H1 (cell line): ENCODE measurements around the gene RGS3. TPM values are rescaled to one million over a fixed set of nuclear protein-coding genes. Genes with fewer than 3 reads are reported as not detected.

Experiments
- CTCF ChIA-PET: fragments of 300-600 bp; sonication (Branson Sonifier 250); formaldehyde crosslinking; loops from one replicate; lab custom pipeline; 2021; ENCODE audit not compliant: partially characterized antibody; lab: Charles Lee
- POLR2A ChIA-PET: fragments of 300-600 bp; sonication (Branson Sonifier 250); formaldehyde crosslinking; loops from one replicate; lab custom pipeline; 2021; ENCODE audit warnings: inconsistent platforms; ENCODE audit not compliant: partially characterized antibody; lab: Charles Lee
- DNase-seq, 2 experiments: peaks; one replicate each; pipeline versions ENCODE4 v3.0.0 to v3.0.0-alpha.2; 2010 to 2022; ENCODE audit warnings: low spot score in 2 of 2, low read depth in 1 of 2, mixed read lengths in 1 of 2
- FAIRE-seq: peaks from 2 replicates; lab custom pipeline; 2011; peaks lifted over from hg19 to GRCh38; lab: Jason Lieb, UNC
- H2AFZ ChIP-seq: 2 replicates; pipeline ENCODE4 v1.8.1; 2012; ENCODE audit warnings: low read length, inconsistent platforms
- H2AK5ac ChIP-seq: 2 replicates; pipeline ENCODE4 v1.6.1; 2013; ENCODE audit warnings: low read depth, low read length
- H2BK120ac ChIP-seq: replicated peaks from 2 replicates; pipeline ENCODE3; 2013; ENCODE audit warnings: low read depth, low read length, inconsistent platforms
- H2BK12ac ChIP-seq: 2 replicates; pipeline ENCODE4 v1.6.1; 2013; ENCODE audit warnings: low read depth, low read length
- H2BK15ac ChIP-seq: 2 replicates; pipeline ENCODE4 v1.6.1; 2013; ENCODE audit warnings: low read length
- H2BK20ac ChIP-seq: 2 replicates; pipeline ENCODE4 v1.6.1; 2013; ENCODE audit warnings: low read length
- H2BK5ac ChIP-seq: 2 replicates; pipeline ENCODE4 v1.6.1; 2013; ENCODE audit warnings: low read depth, low read length
- H3K14ac ChIP-seq: 2 replicates; pipeline ENCODE4 v1.6.1; 2013; ENCODE audit warnings: inconsistent platforms; ENCODE audit not compliant: insufficient read length
- H3K18ac ChIP-seq: 2 replicates; pipeline ENCODE4 v1.6.1; 2013; ENCODE audit warnings: low read length; ENCODE audit errors: extremely low read depth
- H3K23ac ChIP-seq: 2 replicates; pipeline ENCODE4 v1.6.1; 2013; ENCODE audit warnings: inconsistent platforms; ENCODE audit not compliant: insufficient read length
- H3K23me2 ChIP-seq: 2 replicates; pipeline ENCODE4 v1.6.1; 2013; ENCODE audit warnings: low read depth, low read length
- H3K27ac ChIP-seq: 2 replicates; pipeline ENCODE4 v1.6.1; 2011; ENCODE audit warnings: low read depth, low read length, inconsistent platforms
- H3K27me3 ChIP-seq, 4 experiments: replicated peaks in 1 of 4; 1 replicate in 1 of 4; 2 replicates in 3 of 4; pipeline versions ENCODE4 v1.6.1 to v1.8.1; 2011 to 2013; ENCODE audit warnings: low read length in 3 of 4, mild to moderate bottlenecking in 3 of 4, inconsistent platforms in 2 of 4, mixed read lengths in 2 of 4, moderate library complexity in 1 of 4; ENCODE audit not compliant: control insufficient read depth in 3 of 4, insufficient read depth in 3 of 4; ENCODE audit errors: extremely low read depth in 1 of 4
- H3K36me3 ChIP-seq, 4 experiments: 2 replicates each; pipeline versions ENCODE4 v1.6.1 to v1.8.1; 2011 to 2013; ENCODE audit warnings: mild to moderate bottlenecking in 4 of 4, low read length in 3 of 4, moderate library complexity in 2 of 4, control low read depth in 1 of 4, inconsistent platforms in 1 of 4; ENCODE audit not compliant: insufficient read depth in 4 of 4, control insufficient read depth in 2 of 4
- H3K4ac ChIP-seq: replicated peaks from 2 replicates; pipeline ENCODE3; 2013; ENCODE audit warnings: low read length, low read depth, mixed read lengths, inconsistent platforms; ENCODE audit not compliant: insufficient read length
- H3K4me1 ChIP-seq, 4 experiments: replicated peaks in 1 of 4; 1 replicate in 1 of 4; 2 replicates in 3 of 4; pipeline versions ENCODE4 v1.6.1 to v1.8.1; 2011 to 2013; ENCODE audit warnings: low read length in 3 of 4, inconsistent platforms in 2 of 4, mixed read lengths in 1 of 4; ENCODE audit not compliant: insufficient read depth in 4 of 4, control insufficient read depth in 3 of 4
- H3K4me2 ChIP-seq, 2 experiments: 2 replicates each; pipeline versions ENCODE4 v1.6.1 to v1.8.1; 2011 to 2013; ENCODE audit warnings: low read depth in 2 of 2, low read length in 2 of 2, control low read depth in 1 of 2, inconsistent platforms in 1 of 2, mild to moderate bottlenecking in 1 of 2; ENCODE audit not compliant: insufficient read depth in 1 of 2
- H3K4me3 ChIP-seq, 4 experiments: fragments of 200-600, 300-600 bp in 1 of 4; sonication (generic), shearing (Covaris generic), sonication (Bioruptor Twin) in 1 of 4; 2 replicates each; pipeline versions ENCODE4 v1.5.1 to v1.8.1; 2011 to 2016; ENCODE audit warnings: low read length in 4 of 4, low read depth in 3 of 4, control low read depth in 2 of 4, inconsistent platforms in 2 of 4, mild to moderate bottlenecking in 2 of 4, mixed read lengths in 1 of 4, moderate library complexity in 1 of 4; ENCODE audit not compliant: insufficient read depth in 2 of 4; ENCODE audit errors: extremely low read depth in 1 of 4
- H3K56ac ChIP-seq: replicated peaks from 2 replicates; pipeline ENCODE3; 2013; ENCODE audit warnings: low read depth, mild to moderate bottlenecking, mixed read lengths, low read length, inconsistent platforms; ENCODE audit not compliant: insufficient read length
- H3K79me1 ChIP-seq: 2 replicates; pipeline ENCODE4 v1.6.1; 2013; ENCODE audit warnings: low read depth, low read length, control low read depth
- H3K79me2 ChIP-seq, 2 experiments: 2 replicates each; pipeline versions ENCODE4 v1.6.1 to v1.8.1; 2012 to 2013; ENCODE audit warnings: low read length in 2 of 2, mild to moderate bottlenecking in 2 of 2, inconsistent platforms in 1 of 2; ENCODE audit not compliant: insufficient read depth in 2 of 2, control insufficient read depth in 1 of 2
- H3K9ac ChIP-seq, 4 experiments: replicated peaks in 1 of 4; 1 replicate in 1 of 4; 2 replicates in 3 of 4; pipeline versions ENCODE4 v1.6.1 to v1.8.1; 2011 to 2013; ENCODE audit warnings: low read depth in 3 of 4, low read length in 3 of 4, control low read depth in 2 of 4, mild to moderate bottlenecking in 2 of 4, moderate library complexity in 2 of 4, inconsistent platforms in 1 of 4; ENCODE audit errors: extremely low read depth in 1 of 4
- H3K9me3 ChIP-seq, 2 experiments: 2 replicates each; pipeline versions ENCODE4 v1.6.1 to v1.8.1; 2012 to 2013; ENCODE audit warnings: mild to moderate bottlenecking in 2 of 2, moderate library complexity in 2 of 2, control low read depth in 1 of 2, inconsistent platforms in 1 of 2, low read depth in 1 of 2, low read length in 1 of 2, mixed read lengths in 1 of 2; ENCODE audit not compliant: insufficient read depth in 2 of 2
- H4K20me1 ChIP-seq, 2 experiments: replicated peaks in 1 of 2; 2 replicates each; pipeline versions ENCODE3 to v1.8.1; 2011 to 2013; ENCODE audit warnings: inconsistent platforms in 2 of 2, low read length in 2 of 2, mild to moderate bottlenecking in 1 of 2; ENCODE audit not compliant: insufficient read depth in 2 of 2, control insufficient read depth in 1 of 2
- H4K5ac ChIP-seq: 2 replicates; pipeline ENCODE4 v1.6.1; 2013; ENCODE audit warnings: low read length, low read depth, mixed read lengths, inconsistent platforms; ENCODE audit not compliant: insufficient read length
- H4K8ac ChIP-seq: 2 replicates; pipeline ENCODE4 v1.8.0; 2013; ENCODE audit warnings: mild to moderate bottlenecking, moderate library complexity, low read length, inconsistent platforms; ENCODE audit not compliant: insufficient read depth; ENCODE audit errors: extremely low read depth
- H4K91ac ChIP-seq: replicated peaks from 2 replicates; pipeline ENCODE3; 2013; ENCODE audit warnings: low read length, mixed read lengths, inconsistent platforms; ENCODE audit not compliant: insufficient read length
- BCL11A ChIP-seq, 2 experiments: IDR thresholded peaks; one replicate each; pipeline ENCODE4 v1.6.1; 2011; ENCODE audit warnings: low read depth in 2 of 2, low read length in 2 of 2, mild to moderate bottlenecking in 2 of 2
- CHD1 ChIP-seq: IDR thresholded peaks from 2 replicates; pipeline ENCODE4 v1.6.1; 2012; ENCODE audit warnings: low read depth, low read length, improper control_type of control experiment
- EZH2 ChIP-seq: fragments of 200-600 bp; sonication (generic); IDR thresholded peaks from 2 replicates; pipeline ENCODE4 v1.7.1; 2012; ENCODE audit warnings: low read depth, mild to moderate bottlenecking, moderate library complexity, low read length, inconsistent platforms; ENCODE audit not compliant: severe bottlenecking
- POLR2A ChIP-seq, 2 experiments: IDR thresholded peaks; 1 replicate in 1 of 2; 2 replicates in 1 of 2; pipeline ENCODE4 v1.6.1; 2011; ENCODE audit warnings: low read depth in 2 of 2, low read length in 2 of 2, mild to moderate bottlenecking in 2 of 2; ENCODE audit errors: control extremely low read depth in 1 of 2
- SIN3A ChIP-seq, 2 experiments: IDR thresholded peaks in 1 of 2; conservative IDR thresholded peaks in 1 of 2; 2 replicates each; pipeline ENCODE4 v1.6.1; 2011 to 2012; ENCODE audit warnings: low read length in 2 of 2, improper control_type of control experiment in 1 of 2, low read depth in 1 of 2, mild to moderate bottlenecking in 1 of 2
- SIRT6 ChIP-seq: IDR thresholded peaks from one replicate; pipeline ENCODE4 v1.7.1; 2012; ENCODE audit warnings: low read length, inconsistent platforms
- WGBS, 2 experiments: shearing (Covaris generic) in 1 of 2; methylation state at CpG; one replicate each; pipeline versions ENCODE4 v1.1.6 to v1.1.7; 2013 to 2015; ENCODE audit warnings: low lambda C conversion rate in 2 of 2, mixed read lengths in 2 of 2, inconsistent platforms in 1 of 2, low coverage in 1 of 2, missing lambda C conversion rate in 1 of 2; ENCODE audit not compliant: insufficient replicate concordance in 2 of 2, insufficient coverage in 1 of 2, insufficient read length in 1 of 2; ENCODE audit errors: extremely low coverage in 1 of 2, missing lambda C conversion rate in 1 of 2; 5-methylcytosine and 5-hydroxymethylcytosine counted together
- polyA plus RNA-seq, 7 experiments: library from polyadenylated mRNA; depleted of rRNA in 3 of 7; stranded (reverse) in 5 of 7; unstranded in 2 of 7; fragments of >200 nt in 5 of 7; fragments of 200-250 nt in 2 of 7; gene quantifications; 1 replicate in 5 of 7; 2 replicates in 1 of 7; 4 replicates in 1 of 7; pipeline versions ENCODE4 v1.2.1 to v1.2.3, GENCODE V29; 2011 to 2013; ENCODE audit warnings: missing spikeins in 2 of 7, mixed read lengths in 2 of 7
- total RNA-seq: library from RNA; stranded (reverse); fragmentation: NEBNext Ultra II Directional; extraction: Animal tissue kit (Norgen Biotek cat#: 25700); gene quantifications from 2 replicates; pipeline ENCODE4 v1.2.1, GENCODE V29; 2021

Gene RGS3
- total and polyA plus RNA-seq, 2 of the 8 experiments (the other 6 are each of a cell fraction or from before 2014, with no cell fraction given) = 12.6 to 18.2 TPM

GRCh38 chr9:113574441-113575262 is 111.1 kb downstream of the RGS3 start:
- FAIRE-seq = no peak
- H3K27me3 ChIP-seq = no peaks in the 10 kb centered on the region
- H2BK120ac ChIP-seq = no peak overlapping the region
- no peaks in the 10 kb centered on the region for H4K20me1 ChIP-seq
- H2AK5ac ChIP-seq = peak overlapping the region; percentile 82; the same call in 1 of the 2 replicates
- H4K8ac ChIP-seq = no peak overlapping the region
- H4K91ac ChIP-seq = no peak overlapping the region
- 82% methylated on average over 14 of the region's 14 CpGs; no CpG with 5 or more reads in 1 of the 2 experiments for WGBS, 2 experiments
- H3K14ac ChIP-seq = peak overlapping the region; percentile 58
- no peaks in the 10 kb centered on the region for H3K79me2 ChIP-seq
- no peak overlapping the region for H4K5ac ChIP-seq
- H3K23me2 ChIP-seq = no peaks in the 10 kb centered on the region
- H2BK20ac ChIP-seq = 0 out of 2 replicates have a peak overlapping the region, but pooled peaks have one; percentile 21
- H3K36me3 ChIP-seq = no peaks in the 10 kb centered on the region
- POLR2A ChIA-PET = interaction anchor here (1.0 to 2.0 kb wide), 2 partner anchors 9 to 28 kb away, joined by 3 to 4 read pairs; no protein-coding TSS in a partner anchor
- H2BK12ac ChIP-seq = no peak overlapping the region; the same call in 1 of the 2 replicates
- CTCF ChIA-PET = interaction anchor here (0.6 to 3.8 kb wide), 11 partner anchors 9 to 129 kb away, joined by 3 to 22 read pairs (median 4); no protein-coding TSS in a partner anchor
- peaks cover 0 to 14% (median 7%) of the 10 kb centered on the region in 4 experiments; a peak in 6 of 7 replicates for H3K4me1 ChIP-seq
- no peak overlapping the region for H3K23ac ChIP-seq
- peak overlapping the region in 1 of 4 experiments; percentile 4; a peak in 1 of 7 replicates for H3K9ac ChIP-seq
- H2BK15ac ChIP-seq = 0 out of 2 replicates have a peak overlapping the region, but pooled peaks have one; percentile 14
- H2BK5ac ChIP-seq = no peak overlapping the region
- H3K18ac ChIP-seq = no peak overlapping the region
- no peak overlapping the region for H3K56ac ChIP-seq
- H3K4me2 ChIP-seq = no peak overlapping the region
- H2AFZ ChIP-seq = no peak overlapping the region
- no peak overlapping the region for H3K27ac ChIP-seq
- no peak overlapping the region for H3K4ac ChIP-seq
- H3K4me3 ChIP-seq = no peak overlapping the region
- DNase-seq = no peak
- peaks cover 3% of the 10 kb centered on the region; the same call in 1 of the 2 replicates for H3K79me1 ChIP-seq
- H3K9me3 ChIP-seq = no peaks in the 10 kb centered on the region
- TF ChIP-seq POLR2A (IDR thresholded peaks at IDR 0.05; ENCODE audit: control extremely low read depth in 1 of 2, low read depth in 2 of 2, low read length in 2 of 2) (no peak), SIN3A (conservative IDR thresholded peaks at IDR 0.05 in 1 of 2, IDR thresholded peaks at IDR 0.05 in 1 of 2; ENCODE audit: low read depth in 1 of 2, low read length in 2 of 2) (no peak), BCL11A (IDR thresholded peaks at IDR 0.05; ENCODE audit: low read depth in 2 of 2, low read length in 2 of 2) (no peak), CHD1 (no peak), EZH2 (no peak), SIRT6 (no peak)
